Measurements from ENCODE around the gene CHID1.

The CHID1 gene

DNA sequence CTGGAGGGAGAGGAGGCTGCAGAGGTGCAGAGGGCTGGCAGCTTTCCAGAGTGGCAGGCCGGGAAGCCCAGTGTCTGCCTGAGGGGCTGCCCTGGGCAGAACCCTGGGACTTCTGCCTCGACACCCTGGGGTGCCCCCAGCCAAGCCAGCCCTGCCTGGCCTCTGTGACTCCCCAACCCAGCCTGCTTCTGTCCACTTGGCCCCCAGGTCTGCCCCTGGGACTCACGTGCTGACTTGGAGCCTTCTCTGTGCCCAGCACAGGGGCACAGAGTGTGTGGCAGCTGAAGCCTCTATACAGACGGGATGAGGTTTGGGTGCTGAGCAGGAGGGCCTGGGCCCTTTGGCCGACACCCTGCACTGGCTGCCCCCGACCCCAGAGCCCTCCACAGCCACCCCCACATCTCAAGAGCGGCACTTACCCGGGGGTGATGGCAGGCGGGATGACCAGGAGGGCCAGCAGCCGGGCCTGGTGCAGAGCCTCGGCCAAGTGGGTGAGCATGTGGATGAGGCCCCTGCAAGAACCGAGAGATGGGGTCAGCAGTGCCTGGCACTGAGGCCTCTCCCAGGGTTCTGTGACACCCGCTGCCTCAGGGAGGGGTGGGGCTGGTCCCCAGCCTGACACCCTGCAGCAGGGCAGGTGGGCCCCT lies 17.5 kb downstream of the CHID1 start:
- H4K20me1 ChIP-seq (ENCODE audit: control insufficient read depth, insufficient read depth, low read depth, low read length) = no peaks in the 10 kb centered on the region
- H3K36me3 ChIP-seq (ENCODE audit: control insufficient read depth, low read length) = peaks cover 4% of the 10 kb centered on the region; the same call in 1 of the 2 replicates
- no peaks in the 10 kb centered on the region for H3K9me3 ChIP-seq (ENCODE audit: control insufficient read depth, insufficient read depth, low read length)
- no peaks in the 10 kb centered on the region for H3K9me2 ChIP-seq (replicated peaks; ENCODE audit: control insufficient read depth, low read length)
- no peaks in the 10 kb centered on the region for H3K79me2 ChIP-seq (ENCODE audit: control insufficient read depth, low read length)
- no peak overlapping the region for H3K27ac ChIP-seq (ENCODE audit: low read depth, low read length)
- H3K4me2 ChIP-seq (ENCODE audit: low read length) = no peak overlapping the region
- no peaks in the 10 kb centered on the region for H3K4me1 ChIP-seq (ENCODE audit: control insufficient read depth, low read length)
- no peaks in the 10 kb centered on the region for H3K27me3 ChIP-seq (ENCODE audit: control insufficient read depth, low read length)
- no peaks in the 10 kb centered on the region for H3F3A ChIP-seq (ENCODE audit: control insufficient read depth, insufficient read depth)
- H3K4me3 ChIP-seq (ENCODE audit: low read length) = no peak overlapping the region
- TF ChIP-seq EZH2phosphoT487 (IDR thresholded peaks at IDR 0.05; ENCODE audit: borderline replicate concordance, low read length) = no peak
- TF ChIP-seq, protein P1, sequence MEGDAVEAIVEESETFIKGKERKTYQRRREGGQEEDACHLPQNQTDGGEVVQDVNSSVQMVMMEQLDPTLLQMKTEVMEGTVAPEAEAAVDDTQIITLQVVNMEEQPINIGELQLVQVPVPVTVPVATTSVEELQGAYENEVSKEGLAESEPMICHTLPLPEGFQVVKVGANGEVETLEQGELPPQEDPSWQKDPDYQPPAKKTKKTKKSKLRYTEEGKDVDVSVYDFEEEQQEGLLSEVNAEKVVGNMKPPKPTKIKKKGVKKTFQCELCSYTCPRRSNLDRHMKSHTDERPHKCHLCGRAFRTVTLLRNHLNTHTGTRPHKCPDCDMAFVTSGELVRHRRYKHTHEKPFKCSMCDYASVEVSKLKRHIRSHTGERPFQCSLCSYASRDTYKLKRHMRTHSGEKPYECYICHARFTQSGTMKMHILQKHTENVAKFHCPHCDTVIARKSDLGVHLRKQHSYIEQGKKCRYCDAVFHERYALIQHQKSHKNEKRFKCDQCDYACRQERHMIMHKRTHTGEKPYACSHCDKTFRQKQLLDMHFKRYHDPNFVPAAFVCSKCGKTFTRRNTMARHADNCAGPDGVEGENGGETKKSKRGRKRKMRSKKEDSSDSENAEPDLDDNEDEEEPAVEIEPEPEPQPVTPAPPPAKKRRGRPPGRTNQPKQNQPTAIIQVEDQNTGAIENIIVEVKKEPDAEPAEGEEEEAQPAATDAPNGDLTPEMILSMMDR (IDR thresholded peaks at IDR 0.05; ENCODE audit: low read depth, low read length, poor library complexity, severe bottlenecking) = no peak

DNA sequence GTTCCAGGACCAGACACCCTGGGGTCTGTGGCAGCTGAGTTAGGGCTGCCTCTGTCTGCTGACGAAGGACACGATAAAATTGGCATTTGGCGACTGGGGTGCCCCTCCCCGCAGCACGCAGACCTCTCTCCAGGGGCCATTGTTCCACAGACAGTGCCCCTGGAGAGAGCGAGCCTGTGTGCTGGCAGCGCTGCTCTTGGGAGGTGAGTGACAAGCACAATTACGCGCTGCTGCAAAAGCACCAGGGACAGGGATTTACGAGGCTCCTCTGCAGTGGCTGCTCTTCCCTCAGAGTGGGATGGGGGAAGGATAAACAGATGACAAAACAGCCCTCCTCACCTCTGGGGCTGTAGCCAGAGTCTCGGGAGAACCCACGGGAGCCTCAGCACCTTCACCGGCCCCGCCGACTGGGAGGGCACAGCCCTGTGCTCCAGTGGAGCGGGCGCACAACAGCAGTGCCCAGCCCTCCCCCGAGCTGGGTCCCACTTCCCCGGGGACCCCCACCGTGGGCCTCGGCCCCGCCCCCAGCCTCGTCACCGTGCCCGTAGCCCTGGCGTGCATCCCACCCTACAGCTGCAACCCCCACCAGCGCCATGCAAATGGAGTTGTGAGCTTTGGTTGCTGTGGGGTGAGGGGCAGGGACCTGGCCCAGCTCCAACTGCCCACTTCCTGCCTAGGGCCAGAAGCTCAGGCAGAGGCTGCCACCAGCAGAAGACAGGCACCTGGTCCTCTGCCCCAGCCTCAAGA lies 19.6 kb downstream of the CHID1 start:
- Histone ChIP-seq H3K79me2 (ENCODE audit: control insufficient read depth, low read length) (no peaks in the 10 kb centered on the region), H3K4me3 (ENCODE audit: low read length) (no peak overlapping the region), H3K4me1 (ENCODE audit: control insufficient read depth, low read length) (no peaks in the 10 kb centered on the region), H3K36me3 (ENCODE audit: control insufficient read depth, low read length) (peaks cover 17% of the 10 kb centered on the region; the same call in 1 of the 2 replicates), H3K4me2 (ENCODE audit: low read length) (no peak overlapping the region), H3K27me3 (ENCODE audit: control insufficient read depth, low read length) (no peaks in the 10 kb centered on the region), H3K9me2 (replicated peaks; ENCODE audit: control insufficient read depth, low read length) (no peaks in the 10 kb centered on the region), H3F3A (ENCODE audit: control insufficient read depth, insufficient read depth) (no peaks in the 10 kb centered on the region), H3K27ac (ENCODE audit: low read depth, low read length) (no peak overlapping the region), H4K20me1 (ENCODE audit: control insufficient read depth, insufficient read depth, low read depth, low read length) (no peaks in the 10 kb centered on the region), H3K9me3 (ENCODE audit: control insufficient read depth, insufficient read depth, low read length) (no peaks in the 10 kb centered on the region)
- TF ChIP-seq EZH2phosphoT487 (IDR thresholded peaks at IDR 0.05; ENCODE audit: borderline replicate concordance, low read length) = no peak
- TF ChIP-seq, protein P1 (IDR thresholded peaks at IDR 0.05; ENCODE audit: low read depth, low read length, poor library complexity, severe bottlenecking) = no peak

DNA sequence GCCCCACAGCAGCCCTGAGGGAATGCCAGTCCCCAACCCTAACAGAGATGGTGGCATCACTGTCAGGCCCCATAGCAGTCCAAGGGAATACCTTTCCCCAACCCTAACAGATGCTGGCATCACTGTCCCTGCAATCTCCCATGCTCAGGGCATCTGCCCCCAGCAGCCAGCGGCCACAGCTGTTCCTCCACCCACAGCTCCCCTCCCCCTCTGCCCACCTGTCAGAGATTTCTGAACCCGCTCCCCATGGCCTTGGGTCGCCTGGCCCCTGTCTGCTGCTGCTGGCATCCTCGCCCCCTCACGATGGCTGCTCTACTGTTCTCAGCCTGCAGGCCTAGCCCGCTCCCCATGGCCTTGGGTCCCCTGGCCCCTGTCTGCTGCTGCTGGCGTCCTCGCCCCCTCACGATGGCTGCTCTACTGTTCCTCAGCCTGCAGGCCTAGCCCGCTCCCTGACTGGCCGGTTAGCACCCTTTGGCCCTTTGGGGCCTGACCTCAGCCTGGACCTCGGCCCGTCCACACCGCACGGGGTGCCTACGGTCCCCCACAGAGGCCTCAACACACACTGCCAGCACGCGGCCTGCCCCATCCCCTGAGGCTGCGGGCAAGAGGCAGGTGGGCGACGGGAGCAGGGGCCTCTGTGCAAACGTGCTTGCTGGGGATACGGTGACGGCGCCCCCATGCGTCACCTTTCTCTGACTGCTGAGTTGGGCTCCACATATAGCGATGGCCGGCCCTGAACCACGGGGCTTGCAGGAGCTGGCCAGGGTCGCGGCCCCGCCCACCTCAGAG lies 20.7 kb downstream of the CHID1 start:
- no peaks in the 10 kb centered on the region for H3K79me2 ChIP-seq (ENCODE audit: control insufficient read depth, low read length)
- H4K20me1 ChIP-seq (ENCODE audit: control insufficient read depth, insufficient read depth, low read depth, low read length) = no peaks in the 10 kb centered on the region
- H3K9me3 ChIP-seq (ENCODE audit: control insufficient read depth, insufficient read depth, low read length) = no peaks in the 10 kb centered on the region
- no peak overlapping the region for H3K27ac ChIP-seq (ENCODE audit: low read depth, low read length)
- TF ChIP-seq EZH2phosphoT487 (IDR thresholded peaks at IDR 0.05; ENCODE audit: borderline replicate concordance, low read length) = no peak
- TF ChIP-seq, protein P1 (IDR thresholded peaks at IDR 0.05; ENCODE audit: low read depth, low read length, poor library complexity, severe bottlenecking) = no peak
- H3K36me3 ChIP-seq (ENCODE audit: control insufficient read depth, low read length) = peaks cover 17% of the 10 kb centered on the region; the same call in 1 of the 2 replicates
- no peaks in the 10 kb centered on the region for H3F3A ChIP-seq (ENCODE audit: control insufficient read depth, insufficient read depth)
- H3K4me1 ChIP-seq (ENCODE audit: control insufficient read depth, low read length) = no peaks in the 10 kb centered on the region
- no peaks in the 10 kb centered on the region for H3K9me2 ChIP-seq (replicated peaks; ENCODE audit: control insufficient read depth, low read length)
- H3K4me3 ChIP-seq (ENCODE audit: low read length) = no peak overlapping the region
- H3K27me3 ChIP-seq (ENCODE audit: control insufficient read depth, low read length) = no peaks in the 10 kb centered on the region
- no peak overlapping the region for H3K4me2 ChIP-seq (ENCODE audit: low read length)
